K562 (cell line): Measurements from ENCODE around the gene COL21A1.

Experiments
- EP300 ChIP-seq: IDR thresholded peaks from 2 replicates; pipeline ENCODE4 v1.6.1; 2012; ENCODE audit warnings: low read length, improper control_type of control experiment
- EZH2 ChIP-seq: IDR thresholded peaks from 2 replicates; pipeline ENCODE4 v1.6.1; 2012; ENCODE audit warnings: low read depth, mild to moderate bottlenecking, inconsistent platforms, low read length, borderline replicate concordance
- GTF2F1 ChIP-seq: IDR thresholded peaks from 2 replicates; pipeline ENCODE4 v1.6.1; 2011; ENCODE audit warnings: low read depth, low read length, improper control_type of control experiment
- IRF2 ChIP-seq: sonication (generic); formaldehyde crosslinking; IDR thresholded peaks from 2 replicates; pipeline ENCODE4 v1.8.1; 2022; ENCODE audit warnings: mild to moderate bottlenecking, missing genetic modification reagents
- NFIC ChIP-seq: fragments of 450-650 bp; IDR thresholded peaks from 2 replicates; pipeline ENCODE4 v1.6.1; 2017; ENCODE audit warnings: mild to moderate bottlenecking, inconsistent platforms
- NRF1 ChIP-seq, 2 experiments: fragments of 450-650 bp; IDR thresholded peaks in 1 of 2; conservative IDR thresholded peaks in 1 of 2; 2 replicates each; pipeline ENCODE4 v1.6.1; 2014; ENCODE audit warnings: mild to moderate bottlenecking in 2 of 2
- SAP30 ChIP-seq: fragments of 200-600 bp; sonication (generic); IDR thresholded peaks from 2 replicates; pipeline ENCODE4 v1.6.1; 2012; ENCODE audit warnings: borderline replicate concordance, low read depth, mild to moderate bottlenecking, moderate library complexity, low read length, control low read depth, inconsistent platforms; ENCODE audit not compliant: insufficient read depth, poor library complexity, severe bottlenecking
- ZC3H11A ChIP-seq: IDR thresholded peaks from 2 replicates; pipeline ENCODE4 v1.6.1; 2012; ENCODE audit warnings: low read depth, low read length, improper control_type of control experiment
- ZFX ChIP-seq: sonication (generic); formaldehyde crosslinking; IDR thresholded peaks from 2 replicates; pipeline ENCODE4 v1.8.0; 2022; ENCODE audit warnings: mild to moderate bottlenecking, missing genetic modification reagents, moderate library complexity
- TF ChIP-seq, protein P1 (sequence below): fragments of 250-450 bp; sonication (Bioruptor Pico); IDR thresholded peaks from 2 replicates; pipeline ENCODE4 v1.5.0; 2020; ENCODE audit warnings: mild to moderate bottlenecking, borderline replicate concordance
- TF ChIP-seq, protein P2 (sequence below): IDR thresholded peaks from 3 replicates; pipeline ENCODE4 v1.6.1; 2011; ENCODE audit warnings: borderline replicate concordance, mild to moderate bottlenecking, moderate library complexity; ENCODE audit not compliant: insufficient read length; ENCODE audit errors: extremely low read depth
- TF ChIP-seq, protein P3 (sequence below): fragments of 250-450 bp; sonication (Bioruptor Pico); IDR thresholded peaks from 2 replicates; pipeline ENCODE4 v1.5.1; 2021; ENCODE audit warnings: mild to moderate bottlenecking
- TF ChIP-seq, protein P4 (sequence below), 2 experiments: fragments of 200-800 bp in 1 of 2; sonication (Bioruptor generic) in 1 of 2; sonication (generic) in 1 of 2; formaldehyde crosslinking in 1 of 2; IDR thresholded peaks in 1 of 2; conservative IDR thresholded peaks in 1 of 2; 2 replicates each; pipeline versions ENCODE4 v1.5.0 to v1.6.1; 2016 to 2020; ENCODE audit warnings: missing compliant biosample characterization in 1 of 2, missing genetic modification characterization in 1 of 2, missing genetic modification reagents in 1 of 2

DNA sequence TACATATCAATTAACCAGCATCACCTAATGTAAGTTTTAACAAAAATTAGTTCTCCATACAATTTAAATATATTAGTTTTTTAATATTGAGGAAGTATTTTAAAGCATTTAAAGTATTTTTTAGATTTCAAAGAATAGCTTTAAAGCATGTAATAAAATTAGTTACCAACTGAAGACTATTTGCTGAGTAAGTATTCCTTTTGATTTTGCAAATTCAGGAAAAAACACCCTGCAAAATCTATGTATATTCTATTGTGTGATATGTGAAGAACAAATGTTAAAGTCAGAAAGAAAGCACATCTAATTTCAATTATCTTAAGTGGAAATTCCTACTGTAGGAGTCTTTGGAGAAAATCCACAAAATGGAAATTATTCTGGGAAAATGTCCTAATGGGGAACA, 107.3 kb downstream of the COL21A1 start:
- TF ChIP-seq, protein P1, sequence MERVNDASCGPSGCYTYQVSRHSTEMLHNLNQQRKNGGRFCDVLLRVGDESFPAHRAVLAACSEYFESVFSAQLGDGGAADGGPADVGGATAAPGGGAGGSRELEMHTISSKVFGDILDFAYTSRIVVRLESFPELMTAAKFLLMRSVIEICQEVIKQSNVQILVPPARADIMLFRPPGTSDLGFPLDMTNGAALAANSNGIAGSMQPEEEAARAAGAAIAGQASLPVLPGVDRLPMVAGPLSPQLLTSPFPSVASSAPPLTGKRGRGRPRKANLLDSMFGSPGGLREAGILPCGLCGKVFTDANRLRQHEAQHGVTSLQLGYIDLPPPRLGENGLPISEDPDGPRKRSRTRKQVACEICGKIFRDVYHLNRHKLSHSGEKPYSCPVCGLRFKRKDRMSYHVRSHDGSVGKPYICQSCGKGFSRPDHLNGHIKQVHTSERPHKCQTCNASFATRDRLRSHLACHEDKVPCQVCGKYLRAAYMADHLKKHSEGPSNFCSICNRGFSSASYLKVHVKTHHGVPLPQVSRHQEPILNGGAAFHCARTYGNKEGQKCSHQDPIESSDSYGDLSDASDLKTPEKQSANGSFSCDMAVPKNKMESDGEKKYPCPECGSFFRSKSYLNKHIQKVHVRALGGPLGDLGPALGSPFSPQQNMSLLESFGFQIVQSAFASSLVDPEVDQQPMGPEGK: no peak
- TF ChIP-seq ZC3H11A (no peak), NFIC (no peak), SAP30 (no peak), NRF1 (conservative IDR thresholded peaks at IDR 0.05 in 1 of 2, IDR thresholded peaks at IDR 0.05 in 1 of 2) (no peak), EP300 (no peak), EZH2 (no peak), IRF2 (no peak), ZFX (no peak), GTF2F1 (no peak)
- TF ChIP-seq, protein P2, sequence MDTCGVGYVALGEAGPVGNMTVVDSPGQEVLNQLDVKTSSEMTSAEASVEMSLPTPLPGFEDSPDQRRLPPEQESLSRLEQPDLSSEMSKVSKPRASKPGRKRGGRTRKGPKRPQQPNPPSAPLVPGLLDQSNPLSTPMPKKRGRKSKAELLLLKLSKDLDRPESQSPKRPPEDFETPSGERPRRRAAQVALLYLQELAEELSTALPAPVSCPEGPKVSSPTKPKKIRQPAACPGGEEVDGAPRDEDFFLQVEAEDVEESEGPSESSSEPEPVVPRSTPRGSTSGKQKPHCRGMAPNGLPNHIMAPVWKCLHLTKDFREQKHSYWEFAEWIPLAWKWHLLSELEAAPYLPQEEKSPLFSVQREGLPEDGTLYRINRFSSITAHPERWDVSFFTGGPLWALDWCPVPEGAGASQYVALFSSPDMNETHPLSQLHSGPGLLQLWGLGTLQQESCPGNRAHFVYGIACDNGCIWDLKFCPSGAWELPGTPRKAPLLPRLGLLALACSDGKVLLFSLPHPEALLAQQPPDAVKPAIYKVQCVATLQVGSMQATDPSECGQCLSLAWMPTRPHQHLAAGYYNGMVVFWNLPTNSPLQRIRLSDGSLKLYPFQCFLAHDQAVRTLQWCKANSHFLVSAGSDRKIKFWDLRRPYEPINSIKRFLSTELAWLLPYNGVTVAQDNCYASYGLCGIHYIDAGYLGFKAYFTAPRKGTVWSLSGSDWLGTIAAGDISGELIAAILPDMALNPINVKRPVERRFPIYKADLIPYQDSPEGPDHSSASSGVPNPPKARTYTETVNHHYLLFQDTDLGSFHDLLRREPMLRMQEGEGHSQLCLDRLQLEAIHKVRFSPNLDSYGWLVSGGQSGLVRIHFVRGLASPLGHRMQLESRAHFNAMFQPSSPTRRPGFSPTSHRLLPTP: no peak
- TF ChIP-seq, protein P3, sequence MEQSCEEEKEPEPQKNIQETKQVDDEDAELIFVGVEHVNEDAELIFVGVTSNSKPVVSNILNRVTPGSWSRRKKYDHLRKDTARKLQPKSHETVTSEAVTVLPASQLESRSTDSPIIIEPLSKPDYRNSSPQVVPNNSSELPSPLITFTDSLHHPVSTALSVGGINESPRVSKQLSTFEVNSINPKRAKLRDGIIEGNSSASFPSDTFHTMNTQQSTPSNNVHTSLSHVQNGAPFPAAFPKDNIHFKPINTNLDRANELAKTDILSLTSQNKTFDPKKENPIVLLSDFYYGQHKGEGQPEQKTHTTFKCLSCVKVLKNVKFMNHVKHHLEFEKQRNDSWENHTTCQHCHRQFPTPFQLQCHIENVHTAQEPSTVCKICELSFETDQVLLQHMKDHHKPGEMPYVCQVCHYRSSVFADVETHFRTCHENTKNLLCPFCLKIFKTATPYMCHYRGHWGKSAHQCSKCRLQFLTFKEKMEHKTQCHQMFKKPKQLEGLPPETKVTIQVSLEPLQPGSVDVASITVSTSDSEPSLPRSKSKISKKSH (CRISPR knock-in tag): no peak
- TF ChIP-seq, protein P4, sequence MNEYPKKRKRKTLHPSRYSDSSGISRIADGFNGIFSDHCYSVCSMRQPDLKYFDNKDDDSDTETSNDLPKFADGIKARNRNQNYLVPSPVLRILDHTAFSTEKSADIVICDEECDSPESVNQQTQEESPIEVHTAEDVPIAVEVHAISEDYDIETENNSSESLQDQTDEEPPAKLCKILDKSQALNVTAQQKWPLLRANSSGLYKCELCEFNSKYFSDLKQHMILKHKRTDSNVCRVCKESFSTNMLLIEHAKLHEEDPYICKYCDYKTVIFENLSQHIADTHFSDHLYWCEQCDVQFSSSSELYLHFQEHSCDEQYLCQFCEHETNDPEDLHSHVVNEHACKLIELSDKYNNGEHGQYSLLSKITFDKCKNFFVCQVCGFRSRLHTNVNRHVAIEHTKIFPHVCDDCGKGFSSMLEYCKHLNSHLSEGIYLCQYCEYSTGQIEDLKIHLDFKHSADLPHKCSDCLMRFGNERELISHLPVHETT (CRISPR knock-in tag; conservative IDR thresholded peaks at IDR 0.05 in 1 of 2, IDR thresholded peaks at IDR 0.05 in 1 of 2): no peak
